Astrocyte (in vitro differentiated cells and primary cell): Measurements from ENCODE around the gene SLC9A5.

Experiments used
- CTCF ChIP-seq: IDR thresholded peaks from 2 replicates; pipeline ENCODE4 v1.5.1; 2011; ENCODE audit warnings: low read depth, mild to moderate bottlenecking, inconsistent platforms, low read length, moderate library complexity; ENCODE audit not compliant: insufficient read depth
- EZH2 ChIP-seq: IDR thresholded peaks from 2 replicates; pipeline ENCODE4 v1.6.1; 2012; ENCODE audit warnings: mild to moderate bottlenecking, low read length, inconsistent platforms; ENCODE audit not compliant: insufficient read depth

GRCh38 chr16:67282447-67282805 is 33.6 kb downstream of the SLC9A5 start:
- TF ChIP-seq CTCF (no peak), EZH2 (no peak)
